Peyer's patch (tissue), 4 donors: ENCODE data around the gene CCDC182. TPM values are rescaled to one million over a fixed set of nuclear protein-coding genes. Genes with fewer than 3 reads are reported as not detected.

Experiments used
- DNase-seq, 3 donors: peaks; one replicate each; pipeline ENCODE4 v3.0.0-alpha.2; 2017 to 2019
- H3K27ac ChIP-seq, 4 donors: fragments of 200-600 bp; sonication (generic); one replicate each; pipeline ENCODE4 v1.5.1; 2016 to 2019
- H3K27me3 ChIP-seq, 2 donors: fragments of 200-600 bp; sonication (generic); one replicate each; pipeline ENCODE4 v1.5.1; 2019
- H3K36me3 ChIP-seq, 3 donors: fragments of 200-600 bp; sonication (generic); one replicate each; pipeline ENCODE4 v1.5.1; 2016 to 2019
- H3K4me1 ChIP-seq, 4 donors: fragments of 200-600 bp; sonication (generic); one replicate each; pipeline ENCODE4 v1.5.1; 2016 to 2019
- H3K4me3 ChIP-seq, 4 donors: fragments of 200-600 bp; sonication (generic); 1 replicate in 3 of 4; 2 replicates in 1 of 4; pipeline ENCODE4 v1.5.1; 2016 to 2019; ENCODE audit warnings: mild to moderate bottlenecking in 1 of 4
- H3K9me3 ChIP-seq, 4 donors: fragments of 200-600 bp; sonication (generic); one replicate each; pipeline ENCODE4 v1.5.1; 2016 to 2019; ENCODE audit warnings: mild to moderate bottlenecking in 1 of 4
- POLR2A ChIP-seq, 2 donors: fragments of 450-650 bp; IDR thresholded peaks; one replicate each; pipeline ENCODE4 v1.5.1; 2017; ENCODE audit warnings: antibody characterized with exemption in 2 of 2, mild to moderate bottlenecking in 2 of 2, moderate library complexity in 2 of 2
- total RNA-seq, 4 donors: library from RNA; depleted of rRNA; stranded (reverse); fragments of >200 nt; gene quantifications; one replicate each; pipeline ENCODE4 v1.1.0, GENCODE V29; 2016
- TF ChIP-seq, protein P1 (sequence below), 6 experiments: fragments of 450-650 bp in 4 of 6; fragments of 200-600 bp in 2 of 6; sonication (generic) in 1 of 6; IDR thresholded peaks; one replicate each; pipeline ENCODE4 v1.5.1; 2017 to 2019; ENCODE audit warnings: antibody characterized with exemption in 6 of 6, mild to moderate bottlenecking in 3 of 6, moderate library complexity in 1 of 6

CCDC182 gene
- total RNA-seq = not detected

DNA sequence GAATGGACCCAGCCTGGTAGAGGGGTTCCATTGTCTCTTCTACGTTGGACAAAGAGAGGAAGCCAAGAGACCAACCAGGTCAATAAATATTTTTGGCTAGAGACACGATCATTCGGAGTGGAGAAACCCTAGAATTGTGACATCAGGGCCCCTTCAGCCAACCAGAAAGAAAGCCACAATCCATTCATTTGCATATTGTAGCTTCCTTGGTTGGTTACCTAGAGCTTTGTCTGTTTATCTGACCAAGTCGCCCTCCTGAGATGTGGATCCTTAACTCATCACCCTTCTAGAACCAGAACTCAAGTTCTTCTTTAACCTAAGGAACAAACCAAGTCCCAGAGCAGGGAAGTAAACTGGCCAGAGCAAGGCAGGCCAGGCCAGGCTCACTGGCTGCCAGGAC lies at the start of gene CCDC182:
Gene CCDC182 (minus strand): TSS at position 58 of the 400 bp plus-strand sequence. CDS start 27 bp downstream, at position 31.
- Histone ChIP-seq H3K9me3 (no peaks in the 10 kb centered on the region), H3K36me3 (no peaks in the 10 kb centered on the region), H3K4me3 (no peak within 1 kb of the TSS), H3K27ac (no peak within 1 kb of the TSS), H3K27me3 (no peaks in the 10 kb centered on the region), H3K4me1 (peaks cover 0 to under 1% (median 0%) of the 10 kb centered on the region in 4 donors)
- no peak for DNase-seq
- TF ChIP-seq POLR2A (IDR thresholded peaks at IDR 0.05) = no peak
- TF ChIP-seq, protein P1, sequence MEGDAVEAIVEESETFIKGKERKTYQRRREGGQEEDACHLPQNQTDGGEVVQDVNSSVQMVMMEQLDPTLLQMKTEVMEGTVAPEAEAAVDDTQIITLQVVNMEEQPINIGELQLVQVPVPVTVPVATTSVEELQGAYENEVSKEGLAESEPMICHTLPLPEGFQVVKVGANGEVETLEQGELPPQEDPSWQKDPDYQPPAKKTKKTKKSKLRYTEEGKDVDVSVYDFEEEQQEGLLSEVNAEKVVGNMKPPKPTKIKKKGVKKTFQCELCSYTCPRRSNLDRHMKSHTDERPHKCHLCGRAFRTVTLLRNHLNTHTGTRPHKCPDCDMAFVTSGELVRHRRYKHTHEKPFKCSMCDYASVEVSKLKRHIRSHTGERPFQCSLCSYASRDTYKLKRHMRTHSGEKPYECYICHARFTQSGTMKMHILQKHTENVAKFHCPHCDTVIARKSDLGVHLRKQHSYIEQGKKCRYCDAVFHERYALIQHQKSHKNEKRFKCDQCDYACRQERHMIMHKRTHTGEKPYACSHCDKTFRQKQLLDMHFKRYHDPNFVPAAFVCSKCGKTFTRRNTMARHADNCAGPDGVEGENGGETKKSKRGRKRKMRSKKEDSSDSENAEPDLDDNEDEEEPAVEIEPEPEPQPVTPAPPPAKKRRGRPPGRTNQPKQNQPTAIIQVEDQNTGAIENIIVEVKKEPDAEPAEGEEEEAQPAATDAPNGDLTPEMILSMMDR (IDR thresholded peaks at IDR 0.05) = no peak

DNA sequence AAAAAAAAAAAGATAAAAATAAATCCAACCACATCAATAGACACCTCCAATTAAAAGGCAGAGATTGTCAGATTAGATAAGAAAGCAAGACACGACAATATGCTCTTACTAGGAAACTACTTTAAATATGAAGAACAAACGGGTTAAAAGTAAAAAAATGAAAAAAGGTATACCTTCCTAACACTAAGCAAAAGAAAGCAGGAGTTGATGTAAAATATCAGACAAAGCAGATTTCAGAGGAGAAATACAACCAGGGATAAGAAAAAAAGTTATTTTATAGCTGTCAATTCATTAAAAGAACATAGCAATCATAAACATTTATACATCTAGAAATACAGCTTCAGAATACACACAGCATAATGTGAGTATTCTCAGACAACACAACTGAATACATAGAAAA lies 49.7 kb upstream of the CCDC182 start:
- Histone ChIP-seq H3K27me3 (no peaks in the 10 kb centered on the region), H3K4me3 (no peak overlapping the region), H3K9me3 (no peaks in the 10 kb centered on the region), H3K4me1 (no peaks in the 10 kb centered on the region), H3K27ac (no peak overlapping the region), H3K36me3 (no peaks in the 10 kb centered on the region)
- no peak for DNase-seq
- TF ChIP-seq POLR2A (IDR thresholded peaks at IDR 0.05) = no peak
- TF ChIP-seq, protein P1 (IDR thresholded peaks at IDR 0.05) = no peak

DNA sequence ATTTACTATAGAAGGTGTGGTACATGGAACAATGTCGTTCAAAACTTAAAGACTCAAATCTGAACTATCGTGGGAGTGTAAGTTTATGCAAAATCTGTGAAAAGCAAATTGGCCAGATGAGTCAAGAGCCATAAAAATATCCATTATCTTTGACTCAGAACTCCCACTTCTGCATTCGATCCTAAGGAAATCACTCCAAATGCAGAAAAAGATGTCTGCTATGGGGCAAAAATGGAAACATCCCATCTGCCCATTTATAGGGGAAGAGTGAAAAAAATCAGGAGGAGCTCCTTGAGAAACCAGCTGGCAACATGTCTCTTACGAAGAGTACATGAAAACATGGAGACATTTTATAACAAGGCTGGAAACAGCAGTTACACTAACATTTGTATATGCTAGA lies 43.6 kb upstream of the CCDC182 start:
- Histone ChIP-seq H3K27me3 (no peaks in the 10 kb centered on the region), H3K4me3 (no peak overlapping the region), H3K4me1 (peaks cover 0 to 1% (median under 1%) of the 10 kb centered on the region in 4 donors), H3K9me3 (no peaks in the 10 kb centered on the region), H3K36me3 (no peaks in the 10 kb centered on the region), H3K27ac (no peak overlapping the region)
- DNase-seq = no peak
- no peak for TF ChIP-seq POLR2A (IDR thresholded peaks at IDR 0.05)
- TF ChIP-seq, protein P1 (IDR thresholded peaks at IDR 0.05) = no peak

DNA sequence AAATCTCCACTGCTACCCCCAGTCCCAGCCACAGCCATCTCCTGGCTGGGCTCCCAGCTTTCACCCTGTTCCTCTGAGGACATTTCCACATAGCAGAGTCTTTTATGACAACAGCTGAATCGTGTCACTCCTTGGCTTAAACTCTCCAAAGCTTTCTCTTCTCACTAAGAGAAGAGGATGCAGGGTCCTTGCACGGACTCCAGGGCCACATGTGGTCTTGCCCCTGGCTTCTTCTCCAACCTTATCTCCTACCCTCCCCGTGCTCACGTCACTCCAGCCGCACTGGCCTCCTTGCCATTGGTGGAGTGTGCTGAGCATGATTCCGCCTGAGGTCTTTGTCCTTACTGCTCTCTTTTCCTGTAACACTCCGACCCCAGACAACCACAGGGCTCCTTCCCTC lies 39.9 kb upstream of the CCDC182 start:
- H3K27me3 ChIP-seq = no peaks in the 10 kb centered on the region
- no peak overlapping the region for H3K4me3 ChIP-seq
- no peak overlapping the region for H3K27ac ChIP-seq
- TF ChIP-seq, protein P1 (IDR thresholded peaks at IDR 0.05) = no peak
- no peak for TF ChIP-seq POLR2A (IDR thresholded peaks at IDR 0.05)
- H3K4me1 ChIP-seq = peaks cover 0 to 19% (median 7%) of the 10 kb centered on the region in 4 donors
- no peaks in the 10 kb centered on the region for H3K9me3 ChIP-seq
- no peak for DNase-seq
- H3K36me3 ChIP-seq = no peaks in the 10 kb centered on the region

DNA sequence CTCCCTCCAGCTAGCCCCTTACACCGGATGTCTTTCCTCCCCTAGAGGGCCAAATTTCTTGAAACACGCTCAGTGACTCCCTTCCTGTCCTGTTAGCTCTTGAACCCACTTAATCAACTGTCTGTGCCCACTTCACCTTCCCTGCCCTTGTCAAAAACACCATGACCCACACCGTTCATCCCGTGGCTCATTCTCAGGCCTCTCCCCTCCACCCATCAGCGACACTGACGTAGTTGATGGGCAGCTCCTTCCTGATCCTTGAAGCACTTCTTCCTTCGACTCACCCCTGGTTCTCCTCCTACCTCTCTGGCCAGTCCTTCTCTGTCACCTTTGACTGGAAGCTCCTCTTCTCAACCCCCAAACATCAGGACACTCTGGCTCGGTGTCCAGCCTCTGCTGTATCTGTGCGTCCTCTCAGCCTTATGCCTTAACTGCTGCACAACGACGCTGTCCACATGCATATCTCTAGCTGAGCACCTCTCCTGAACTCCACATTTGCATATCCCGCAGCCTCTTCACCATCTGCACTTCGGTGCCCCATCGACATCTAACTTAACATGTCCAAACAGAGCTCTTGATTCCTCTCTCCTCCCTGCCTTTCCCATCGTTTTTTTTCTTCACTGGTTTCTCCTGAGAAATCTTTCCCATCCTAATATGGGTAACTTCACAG lies 39.3 kb upstream of the CCDC182 start:
- Histone ChIP-seq H3K9me3 (no peaks in the 10 kb centered on the region), H3K4me1 (peaks cover 0 to 19% (median 7%) of the 10 kb centered on the region in 4 donors), H3K27me3 (no peaks in the 10 kb centered on the region), H3K4me3 (no peak overlapping the region), H3K27ac (no peak overlapping the region), H3K36me3 (no peaks in the 10 kb centered on the region)
- no peak for DNase-seq
- TF ChIP-seq, protein P1 (IDR thresholded peaks at IDR 0.05) = no peak
- no peak for TF ChIP-seq POLR2A (IDR thresholded peaks at IDR 0.05)
